CD4-positive, alpha-beta memory T cell (primary cell): ENCODE measurements around the gene USP19. TPM values are rescaled to one million over a fixed set of nuclear protein-coding genes. Genes with fewer than 3 reads are reported as not detected.

ENCODE experiments used
- CTCF ChIA-PET: fragments of 350-600 bp; sonication (Branson Sonifier 250); formaldehyde crosslinking; loops from one replicate; lab custom pipeline; 2021; ENCODE audit warnings: inconsistent platforms; ENCODE audit not compliant: partially characterized antibody; lab: Charles Lee
- POLR2A ChIA-PET: fragments of 350-600 bp; sonication (Branson Sonifier 250); formaldehyde crosslinking; loops from one replicate; lab custom pipeline; 2021; ENCODE audit not compliant: partially characterized antibody; lab: Charles Lee
- DNase-seq, 5 donors: peaks; one replicate each; pipeline versions ENCODE4 v3.0.0 to v3.0.0-alpha.2; 2020 to 2022; ENCODE audit warnings: mixed read lengths in 1 of 5
- H3K27ac ChIP-seq: one replicate; pipeline ENCODE4 v1.7.0; 2013; ENCODE audit warnings: low read depth, low read length
- H3K27me3 ChIP-seq: 2 replicates; pipeline ENCODE4 v1.7.0; 2013; ENCODE audit warnings: mild to moderate bottlenecking, low read length, moderate library complexity; ENCODE audit not compliant: insufficient read depth
- H3K36me3 ChIP-seq: 2 replicates; pipeline ENCODE4 v1.7.0; 2013; ENCODE audit warnings: mild to moderate bottlenecking, low read length, moderate library complexity; ENCODE audit not compliant: insufficient read depth
- H3K4me1 ChIP-seq: 2 replicates; pipeline ENCODE4 v1.7.0; 2013; ENCODE audit warnings: mild to moderate bottlenecking, low read length, moderate library complexity; ENCODE audit not compliant: insufficient read depth
- H3K4me3 ChIP-seq, 2 donors: one replicate each; pipeline ENCODE4 v1.7.0; 2013; ENCODE audit warnings: low read length in 2 of 2, mild to moderate bottlenecking in 1 of 2
- H3K9me3 ChIP-seq, 2 donors: one replicate each; pipeline ENCODE4 v1.7.0; 2013; ENCODE audit warnings: low read length in 2 of 2, control low read depth in 1 of 2; ENCODE audit not compliant: control insufficient read depth in 1 of 2
- H3K27ac Mint-ChIP-seq, 7 donors: one replicate each; pipeline ENCODE4 v1.8.0; 2020 to 2021; ENCODE audit warnings: mixed read lengths in 7 of 7, mild to moderate bottlenecking in 6 of 7, inconsistent platforms in 3 of 7, moderate library complexity in 3 of 7
- H3K27me3 Mint-ChIP-seq, 2 donors: one replicate each; pipeline ENCODE4 v1.8.0; 2020 to 2021; ENCODE audit warnings: mixed read lengths in 2 of 2
- H3K36me3 Mint-ChIP-seq, 2 donors: one replicate each; pipeline ENCODE4 v1.8.0; 2020 to 2021; ENCODE audit warnings: mixed read lengths in 2 of 2, inconsistent platforms in 1 of 2, mild to moderate bottlenecking in 1 of 2
- H3K4me1 Mint-ChIP-seq, 4 donors: one replicate each; pipeline ENCODE4 v1.8.0; 2020 to 2021; ENCODE audit warnings: mixed read lengths in 4 of 4, mild to moderate bottlenecking in 1 of 4
- H3K4me3 Mint-ChIP-seq, 8 donors: one replicate each; pipeline ENCODE4 v1.8.0; 2020 to 2021; ENCODE audit warnings: mixed read lengths in 8 of 8, mild to moderate bottlenecking in 7 of 8, moderate library complexity in 6 of 8, inconsistent platforms in 3 of 8
- H3K9me3 Mint-ChIP-seq, 8 donors: one replicate each; pipeline ENCODE4 v1.8.0; 2020 to 2021; ENCODE audit warnings: mixed read lengths in 8 of 8, mild to moderate bottlenecking in 5 of 8, inconsistent platforms in 3 of 8, moderate library complexity in 1 of 8
- intact Hi-C: fragments of 100-400 bp; cut with micrococcal nuclease; formaldehyde crosslinking; loops from one replicate; pipeline ENCODE4 v1.15.1; 2023
- polyA plus RNA-seq, 2 donors: library from polyadenylated mRNA; unstranded; fragments of 300-500 nt; fragmentation: Illumina TruSeq; gene quantifications; one replicate each; pipeline ENCODE4 v1.2.3, GENCODE V29; 2021
- total RNA-seq, 2 experiments: library from RNA; stranded (reverse); gene quantifications; one replicate each; pipeline ENCODE4 v1.2.3, GENCODE V29; 2021

USP19 gene
- total and polyA plus RNA-seq, 4 experiments from 2014 or later = 24.9 to 105 (median 64.9) TPM

- H3K27me3 Mint-ChIP-seq = no peaks in the 10 kb centered on the region
- CTCF ChIA-PET = interaction anchor here (0.6 to 4.3 kb wide), 13 partner anchors 10 to 368 kb away, joined by 3 to 38 read pairs (median 8); partner anchors contain the start of genes IMPDH2, KLHDC8B, NDUFAF3 and P4HTM
- POLR2A ChIA-PET = interaction anchor here (0.6 to 5.4 kb wide), 47 partner anchors 8 to 1930 kb away, joined by 3 to 122 read pairs (median 5); partner anchors contain the start of genes CCDC71, CELSR3, DAG1 and DALRD3
- peak within 1 kb of the TSS; percentile 87 for H3K27ac ChIP-seq
- peak within 1 kb of the TSS; percentile 94 to 99 (median 97) for H3K27ac Mint-ChIP-seq
- peaks cover 19% of the 10 kb centered on the region for H3K36me3 ChIP-seq
- peaks cover 46% of the 10 kb centered on the region for H3K4me1 ChIP-seq
- peak; percentile 97 to 99 (median 98) for DNase-seq
- peak within 1 kb of the TSS; percentile 92 to 96 (median 96) for H3K4me3 Mint-ChIP-seq
- H3K27me3 ChIP-seq = no peaks in the 10 kb centered on the region
- H3K36me3 Mint-ChIP-seq = peaks cover 10 to 49% of the 10 kb centered on the region in 2 donors
- peaks cover 21 to 49% (median 35%) of the 10 kb centered on the region in 4 donors for H3K4me1 Mint-ChIP-seq
- intact Hi-C loops = loop anchor here (1.0 to 2.0 kb wide), 11 partner anchors 10 to 377 kb away; partner anchors contain the start of genes CCDC71, DAG1, IMPDH2 and IP6K2
- peak within 1 kb of the TSS; percentile 84 to 90 for H3K4me3 ChIP-seq
- peaks cover 0 to 2% (median 0%) of the 10 kb centered on the region in 8 donors for H3K9me3 Mint-ChIP-seq
- H3K9me3 ChIP-seq = no peaks in the 10 kb centered on the region
Measured at GRCh38 chr3:49093853-49094767, 26.5 kb downstream of the USP19 start, which contains the start of gene QRICH1. QRICH1 (minus strand) TSS chr3:49094071; CDS start chr3:49077017, 17,054 bp downstream.

- Mint-ChIP-seq H3K4me1 (peaks cover 21 to 52% (median 38%) of the 10 kb centered on the region in 4 donors), H3K36me3 (peaks cover 6 to 40% of the 10 kb centered on the region in 2 donors), H3K27ac (peak overlapping the region; percentile 93 to 98 (median 95)), H3K9me3 (no peaks in the 10 kb centered on the region), H3K27me3 (no peaks in the 10 kb centered on the region), H3K4me3 (peak overlapping the region; percentile 91 to 96 (median 96))
- H3K36me3 ChIP-seq = peaks cover 10% of the 10 kb centered on the region
- H3K27ac ChIP-seq = peak overlapping the region; percentile 87
- no peaks in the 10 kb centered on the region for H3K9me3 ChIP-seq
- peak; percentile 81 to 84 (median 83) for DNase-seq
- intact Hi-C loops = loop anchor here (2.0 kb wide), 1 partner anchor 64 kb away; the partner anchor contains the start of gene IMPDH2
- CTCF ChIA-PET = interaction anchor here (0.6 to 4.3 kb wide), 15 partner anchors 11 to 369 kb away, joined by 3 to 38 read pairs (median 6); partner anchors contain the start of genes IMPDH2, KLHDC8B, NDUFAF3 and P4HTM
- POLR2A ChIA-PET = interaction anchor here (0.7 to 5.4 kb wide), 45 partner anchors 8 to 1930 kb away, joined by 3 to 122 read pairs (median 6); partner anchors contain the start of genes CCDC71, CELSR3, DAG1 and DALRD3
- H3K4me1 ChIP-seq = peaks cover 55% of the 10 kb centered on the region
- H3K4me3 ChIP-seq = peak overlapping the region; percentile 37 to 90
- H3K27me3 ChIP-seq = no peaks in the 10 kb centered on the region
Measured at GRCh38 chr3:49092938-49093852, 27.4 kb downstream of the USP19 start.

GRCh38 chr3:49081429-49081828 is 39.2 kb downstream of the USP19 start:
- Mint-ChIP-seq H3K4me1 (peaks cover 8 to 18% (median 16%) of the 10 kb centered on the region in 4 donors), H3K9me3 (no peaks in the 10 kb centered on the region)
- POLR2A ChIA-PET = interaction anchor here (0.7 to 0.9 kb wide), 2 partner anchors 10 to 21 kb away, joined by 3 to 4 read pairs; no protein-coding TSS in a partner anchor

GRCh38 chr3:49079270-49079669 is 41.4 kb downstream of the USP19 start:
- peaks cover 8 to 18% (median 15%) of the 10 kb centered on the region in 4 donors for H3K4me1 Mint-ChIP-seq
- H3K4me1 ChIP-seq = peaks cover 21% of the 10 kb centered on the region
- no peak overlapping the region for H3K27ac Mint-ChIP-seq
- no peaks in the 10 kb centered on the region for H3K27me3 ChIP-seq
- DNase-seq = no peak
- no peak overlapping the region for H3K4me3 ChIP-seq
- H3K36me3 Mint-ChIP-seq = peaks cover 19 to 32% of the 10 kb centered on the region in 2 donors
- H3K27ac ChIP-seq = no peak overlapping the region
- no peaks in the 10 kb centered on the region for H3K9me3 Mint-ChIP-seq
- no peak overlapping the region for H3K4me3 Mint-ChIP-seq
- no peaks in the 10 kb centered on the region for H3K9me3 ChIP-seq
- POLR2A ChIA-PET = interaction anchor here (1.3 to 2.9 kb wide), 2 partner anchors 8 to 15 kb away, joined by 3 to 14 read pairs; partner anchors contain the start of gene QRICH1
- CTCF ChIA-PET = no interaction called here
- H3K36me3 ChIP-seq = peaks cover 29% of the 10 kb centered on the region
- H3K27me3 Mint-ChIP-seq = no peaks in the 10 kb centered on the region
- intact Hi-C loops = no loop called here

More at GRCh38 chr3:49081429-49081828, 39.2 kb downstream of the USP19 start:
- no peak for DNase-seq
- Histone ChIP-seq H3K9me3 (no peaks in the 10 kb centered on the region), H3K4me3 (no peak overlapping the region), H3K27me3 (no peaks in the 10 kb centered on the region), H3K4me1 (peaks cover 29% of the 10 kb centered on the region), H3K36me3 (peaks cover 16% of the 10 kb centered on the region), H3K27ac (no peak overlapping the region)
- Mint-ChIP-seq H3K4me3 (no peak overlapping the region), H3K36me3 (peaks cover 11 to 26% of the 10 kb centered on the region in 2 donors), H3K27ac (no peak overlapping the region), H3K27me3 (no peaks in the 10 kb centered on the region)
- intact Hi-C loops = no loop called here
- CTCF ChIA-PET = interaction anchor here (0.6 kb wide), 1 partner anchor 94 kb away, joined by 3 read pairs; no protein-coding TSS in a partner anchor

- POLR2A ChIA-PET = no interaction called here
- no peaks in the 10 kb centered on the region for H3K27me3 Mint-ChIP-seq
- H3K27ac Mint-ChIP-seq = peak overlapping the region in 1 of 7 donors; percentile 42
- Histone ChIP-seq H3K9me3 (no peaks in the 10 kb centered on the region), H3K4me3 (no peak overlapping the region), H3K27me3 (no peaks in the 10 kb centered on the region), H3K27ac (no peak overlapping the region), H3K4me1 (peaks cover 13% of the 10 kb centered on the region), H3K36me3 (peaks cover 48% of the 10 kb centered on the region)
- CTCF ChIA-PET = interaction anchor here (0.8 kb wide), 1 partner anchor 12 kb away, joined by 3 read pairs; no protein-coding TSS in a partner anchor
- H3K36me3 Mint-ChIP-seq = peaks cover 34 to 54% of the 10 kb centered on the region in 2 donors
- no peak overlapping the region for H3K4me3 Mint-ChIP-seq
- peaks cover 8 to 18% (median 13%) of the 10 kb centered on the region in 4 donors for H3K4me1 Mint-ChIP-seq
- intact Hi-C loops = no loop called here
- DNase-seq = no peak
- H3K9me3 Mint-ChIP-seq = no peaks in the 10 kb centered on the region
Measured at GRCh38 chr3:49076646-49077045, 44.0 kb downstream of the USP19 start.

- Histone ChIP-seq H3K4me1 (peaks cover 11% of the 10 kb centered on the region), H3K36me3 (peaks cover 52% of the 10 kb centered on the region), H3K27ac (no peak overlapping the region), H3K9me3 (no peaks in the 10 kb centered on the region), H3K27me3 (no peaks in the 10 kb centered on the region), H3K4me3 (no peak overlapping the region)
- intact Hi-C loops = no loop called here
- CTCF ChIA-PET = interaction anchor here (0.8 kb wide), 1 partner anchor 13 kb away, joined by 3 read pairs; no protein-coding TSS in a partner anchor
- Mint-ChIP-seq H3K4me1 (peaks cover 7 to 18% (median 15%) of the 10 kb centered on the region in 4 donors), H3K4me3 (no peak overlapping the region), H3K27ac (no peak overlapping the region), H3K36me3 (peaks cover 39 to 59% of the 10 kb centered on the region in 2 donors), H3K27me3 (no peaks in the 10 kb centered on the region), H3K9me3 (no peaks in the 10 kb centered on the region)
- POLR2A ChIA-PET = no interaction called here
- no peak for DNase-seq
Measured at GRCh38 chr3:49076116-49076515, 44.5 kb downstream of the USP19 start.
